H1 (cell line): ENCODE results near the gene PRKN. TPM values are rescaled to one million over a fixed set of nuclear protein-coding genes. Genes with fewer than 3 reads are reported as not detected.

Source experiments
- CTCF ChIA-PET: fragments of 300-600 bp; sonication (Branson Sonifier 250); formaldehyde crosslinking; loops from one replicate; lab custom pipeline; 2021; ENCODE audit not compliant: partially characterized antibody; lab: Charles Lee
- POLR2A ChIA-PET: fragments of 300-600 bp; sonication (Branson Sonifier 250); formaldehyde crosslinking; loops from one replicate; lab custom pipeline; 2021; ENCODE audit warnings: inconsistent platforms; ENCODE audit not compliant: partially characterized antibody; lab: Charles Lee
- DNase-seq, 2 experiments: peaks; one replicate each; pipeline versions ENCODE4 v3.0.0 to v3.0.0-alpha.2; 2010 to 2022; ENCODE audit warnings: low spot score in 2 of 2, low read depth in 1 of 2, mixed read lengths in 1 of 2
- FAIRE-seq: peaks from 2 replicates; lab custom pipeline; 2011; peaks lifted over from hg19 to GRCh38; lab: Jason Lieb, UNC
- H2AFZ ChIP-seq: 2 replicates; pipeline ENCODE4 v1.8.1; 2012; ENCODE audit warnings: low read length, inconsistent platforms
- H2AK5ac ChIP-seq: 2 replicates; pipeline ENCODE4 v1.6.1; 2013; ENCODE audit warnings: low read depth, low read length
- H2BK120ac ChIP-seq: replicated peaks from 2 replicates; pipeline ENCODE3; 2013; ENCODE audit warnings: low read depth, low read length, inconsistent platforms
- H2BK12ac ChIP-seq: 2 replicates; pipeline ENCODE4 v1.6.1; 2013; ENCODE audit warnings: low read depth, low read length
- H2BK15ac ChIP-seq: 2 replicates; pipeline ENCODE4 v1.6.1; 2013; ENCODE audit warnings: low read length
- H2BK20ac ChIP-seq: 2 replicates; pipeline ENCODE4 v1.6.1; 2013; ENCODE audit warnings: low read length
- H2BK5ac ChIP-seq: 2 replicates; pipeline ENCODE4 v1.6.1; 2013; ENCODE audit warnings: low read depth, low read length
- H3K14ac ChIP-seq: 2 replicates; pipeline ENCODE4 v1.6.1; 2013; ENCODE audit warnings: inconsistent platforms; ENCODE audit not compliant: insufficient read length
- H3K18ac ChIP-seq: 2 replicates; pipeline ENCODE4 v1.6.1; 2013; ENCODE audit warnings: low read length; ENCODE audit errors: extremely low read depth
- H3K23ac ChIP-seq: 2 replicates; pipeline ENCODE4 v1.6.1; 2013; ENCODE audit warnings: inconsistent platforms; ENCODE audit not compliant: insufficient read length
- H3K23me2 ChIP-seq: 2 replicates; pipeline ENCODE4 v1.6.1; 2013; ENCODE audit warnings: low read depth, low read length
- H3K27ac ChIP-seq: 2 replicates; pipeline ENCODE4 v1.6.1; 2011; ENCODE audit warnings: low read depth, low read length, inconsistent platforms
- H3K27me3 ChIP-seq, 4 experiments: replicated peaks in 1 of 4; 1 replicate in 1 of 4; 2 replicates in 3 of 4; pipeline versions ENCODE4 v1.6.1 to v1.8.1; 2011 to 2013; ENCODE audit warnings: low read length in 3 of 4, mild to moderate bottlenecking in 3 of 4, inconsistent platforms in 2 of 4, mixed read lengths in 2 of 4, moderate library complexity in 1 of 4; ENCODE audit not compliant: control insufficient read depth in 3 of 4, insufficient read depth in 3 of 4; ENCODE audit errors: extremely low read depth in 1 of 4
- H3K36me3 ChIP-seq, 4 experiments: 2 replicates each; pipeline versions ENCODE4 v1.6.1 to v1.8.1; 2011 to 2013; ENCODE audit warnings: mild to moderate bottlenecking in 4 of 4, low read length in 3 of 4, moderate library complexity in 2 of 4, control low read depth in 1 of 4, inconsistent platforms in 1 of 4; ENCODE audit not compliant: insufficient read depth in 4 of 4, control insufficient read depth in 2 of 4
- H3K4ac ChIP-seq: replicated peaks from 2 replicates; pipeline ENCODE3; 2013; ENCODE audit warnings: low read length, low read depth, mixed read lengths, inconsistent platforms; ENCODE audit not compliant: insufficient read length
- H3K4me1 ChIP-seq, 4 experiments: replicated peaks in 1 of 4; 1 replicate in 1 of 4; 2 replicates in 3 of 4; pipeline versions ENCODE4 v1.6.1 to v1.8.1; 2011 to 2013; ENCODE audit warnings: low read length in 3 of 4, inconsistent platforms in 2 of 4, mixed read lengths in 1 of 4; ENCODE audit not compliant: insufficient read depth in 4 of 4, control insufficient read depth in 3 of 4
- H3K4me2 ChIP-seq, 2 experiments: 2 replicates each; pipeline versions ENCODE4 v1.6.1 to v1.8.1; 2011 to 2013; ENCODE audit warnings: low read depth in 2 of 2, low read length in 2 of 2, control low read depth in 1 of 2, inconsistent platforms in 1 of 2, mild to moderate bottlenecking in 1 of 2; ENCODE audit not compliant: insufficient read depth in 1 of 2
- H3K4me3 ChIP-seq, 4 experiments: fragments of 200-600, 300-600 bp in 1 of 4; sonication (generic), shearing (Covaris generic), sonication (Bioruptor Twin) in 1 of 4; 2 replicates each; pipeline versions ENCODE4 v1.5.1 to v1.8.1; 2011 to 2016; ENCODE audit warnings: low read length in 4 of 4, low read depth in 3 of 4, control low read depth in 2 of 4, inconsistent platforms in 2 of 4, mild to moderate bottlenecking in 2 of 4, mixed read lengths in 1 of 4, moderate library complexity in 1 of 4; ENCODE audit not compliant: insufficient read depth in 2 of 4; ENCODE audit errors: extremely low read depth in 1 of 4
- H3K56ac ChIP-seq: replicated peaks from 2 replicates; pipeline ENCODE3; 2013; ENCODE audit warnings: low read depth, mild to moderate bottlenecking, mixed read lengths, low read length, inconsistent platforms; ENCODE audit not compliant: insufficient read length
- H3K79me1 ChIP-seq: 2 replicates; pipeline ENCODE4 v1.6.1; 2013; ENCODE audit warnings: low read depth, low read length, control low read depth
- H3K79me2 ChIP-seq, 2 experiments: 2 replicates each; pipeline versions ENCODE4 v1.6.1 to v1.8.1; 2012 to 2013; ENCODE audit warnings: low read length in 2 of 2, mild to moderate bottlenecking in 2 of 2, inconsistent platforms in 1 of 2; ENCODE audit not compliant: insufficient read depth in 2 of 2, control insufficient read depth in 1 of 2
- H3K9ac ChIP-seq, 4 experiments: replicated peaks in 1 of 4; 1 replicate in 1 of 4; 2 replicates in 3 of 4; pipeline versions ENCODE4 v1.6.1 to v1.8.1; 2011 to 2013; ENCODE audit warnings: low read depth in 3 of 4, low read length in 3 of 4, control low read depth in 2 of 4, mild to moderate bottlenecking in 2 of 4, moderate library complexity in 2 of 4, inconsistent platforms in 1 of 4; ENCODE audit errors: extremely low read depth in 1 of 4
- H3K9me3 ChIP-seq, 2 experiments: 2 replicates each; pipeline versions ENCODE4 v1.6.1 to v1.8.1; 2012 to 2013; ENCODE audit warnings: mild to moderate bottlenecking in 2 of 2, moderate library complexity in 2 of 2, control low read depth in 1 of 2, inconsistent platforms in 1 of 2, low read depth in 1 of 2, low read length in 1 of 2, mixed read lengths in 1 of 2; ENCODE audit not compliant: insufficient read depth in 2 of 2
- H4K20me1 ChIP-seq, 2 experiments: replicated peaks in 1 of 2; 2 replicates each; pipeline versions ENCODE3 to v1.8.1; 2011 to 2013; ENCODE audit warnings: inconsistent platforms in 2 of 2, low read length in 2 of 2, mild to moderate bottlenecking in 1 of 2; ENCODE audit not compliant: insufficient read depth in 2 of 2, control insufficient read depth in 1 of 2
- H4K5ac ChIP-seq: 2 replicates; pipeline ENCODE4 v1.6.1; 2013; ENCODE audit warnings: low read length, low read depth, mixed read lengths, inconsistent platforms; ENCODE audit not compliant: insufficient read length
- H4K8ac ChIP-seq: 2 replicates; pipeline ENCODE4 v1.8.0; 2013; ENCODE audit warnings: mild to moderate bottlenecking, moderate library complexity, low read length, inconsistent platforms; ENCODE audit not compliant: insufficient read depth; ENCODE audit errors: extremely low read depth
- H4K91ac ChIP-seq: replicated peaks from 2 replicates; pipeline ENCODE3; 2013; ENCODE audit warnings: low read length, mixed read lengths, inconsistent platforms; ENCODE audit not compliant: insufficient read length
- ATF2 ChIP-seq: IDR thresholded peaks from 2 replicates; pipeline ENCODE4 v1.6.1; 2012; ENCODE audit warnings: low read length, inconsistent platforms
- BCL11A ChIP-seq, 2 experiments: IDR thresholded peaks; one replicate each; pipeline ENCODE4 v1.6.1; 2011; ENCODE audit warnings: low read depth in 2 of 2, low read length in 2 of 2, mild to moderate bottlenecking in 2 of 2
- FOSL1 ChIP-seq: IDR thresholded peaks from 2 replicates; pipeline ENCODE4 v1.6.1; 2011; ENCODE audit warnings: mild to moderate bottlenecking, low read depth, low read length, moderate library complexity; ENCODE audit not compliant: insufficient read depth
- GTF2F1 ChIP-seq: IDR thresholded peaks from 2 replicates; pipeline ENCODE4 v1.6.1; 2012; ENCODE audit warnings: low read depth, low read length, improper control_type of control experiment, borderline replicate concordance
- HDAC6 ChIP-seq: IDR thresholded peaks from one replicate; pipeline ENCODE4 v1.7.1; 2012; ENCODE audit warnings: low read depth, mild to moderate bottlenecking, inconsistent platforms, low read length, moderate library complexity
- KDM5A ChIP-seq: fragments of 200-600 bp; IDR thresholded peaks from 2 replicates; pipeline ENCODE4 v1.7.1; 2012; ENCODE audit warnings: mild to moderate bottlenecking, low read length, inconsistent platforms, mixed read lengths
- POU5F1 ChIP-seq: IDR thresholded peaks from 2 replicates; pipeline ENCODE4 v1.6.1; 2011; ENCODE audit warnings: low read depth, mild to moderate bottlenecking, low read length, moderate library complexity
- RNF2 ChIP-seq: fragments of 200-900, 300-1000 bp; sonication (generic); IDR thresholded peaks from 2 replicates; pipeline ENCODE4 v1.7.1; 2016; ENCODE audit warnings: borderline replicate concordance, low read depth, mild to moderate bottlenecking, antibody characterized with exemption, low read length; ENCODE audit not compliant: poor library complexity, severe bottlenecking; ENCODE audit errors: missing control alignments
- RXRA ChIP-seq: IDR thresholded peaks from 2 replicates; pipeline ENCODE4 v1.6.1; 2011; ENCODE audit warnings: low read depth, mild to moderate bottlenecking, low read length, moderate library complexity; ENCODE audit not compliant: insufficient read depth
- SP2 ChIP-seq: IDR thresholded peaks from 2 replicates; pipeline ENCODE4 v1.6.1; 2012; ENCODE audit warnings: mild to moderate bottlenecking, low read length, inconsistent platforms
- SP4 ChIP-seq: IDR thresholded peaks from 2 replicates; pipeline ENCODE4 v1.6.1; 2012; ENCODE audit warnings: low read length, inconsistent platforms
- TBP ChIP-seq: IDR thresholded peaks from 2 replicates; pipeline ENCODE4 v1.6.1; 2011; ENCODE audit warnings: low read depth, low read length, improper control_type of control experiment
- WGBS, 2 experiments: shearing (Covaris generic) in 1 of 2; methylation state at CpG; one replicate each; pipeline versions ENCODE4 v1.1.6 to v1.1.7; 2013 to 2015; ENCODE audit warnings: low lambda C conversion rate in 2 of 2, mixed read lengths in 2 of 2, inconsistent platforms in 1 of 2, low coverage in 1 of 2, missing lambda C conversion rate in 1 of 2; ENCODE audit not compliant: insufficient replicate concordance in 2 of 2, insufficient coverage in 1 of 2, insufficient read length in 1 of 2; ENCODE audit errors: extremely low coverage in 1 of 2, missing lambda C conversion rate in 1 of 2; 5-methylcytosine and 5-hydroxymethylcytosine counted together
- polyA plus RNA-seq, 7 experiments: library from polyadenylated mRNA; depleted of rRNA in 3 of 7; stranded (reverse) in 5 of 7; unstranded in 2 of 7; fragments of >200 nt in 5 of 7; fragments of 200-250 nt in 2 of 7; gene quantifications; 1 replicate in 5 of 7; 2 replicates in 1 of 7; 4 replicates in 1 of 7; pipeline versions ENCODE4 v1.2.1 to v1.2.3, GENCODE V29; 2011 to 2013; ENCODE audit warnings: missing spikeins in 2 of 7, mixed read lengths in 2 of 7
- total RNA-seq: library from RNA; stranded (reverse); fragmentation: NEBNext Ultra II Directional; extraction: Animal tissue kit (Norgen Biotek cat#: 25700); gene quantifications from 2 replicates; pipeline ENCODE4 v1.2.1, GENCODE V29; 2021
- TF ChIP-seq, protein P1 (sequence below): IDR thresholded peaks from 2 replicates; pipeline ENCODE4 v1.6.1; 2012; ENCODE audit warnings: inconsistent platforms

The PRKN gene
- total and polyA plus RNA-seq, 2 of the 8 experiments (the other 6 are each of a cell fraction or from before 2014, with no cell fraction given), result 0.13 to 0.29 TPM

DNA sequence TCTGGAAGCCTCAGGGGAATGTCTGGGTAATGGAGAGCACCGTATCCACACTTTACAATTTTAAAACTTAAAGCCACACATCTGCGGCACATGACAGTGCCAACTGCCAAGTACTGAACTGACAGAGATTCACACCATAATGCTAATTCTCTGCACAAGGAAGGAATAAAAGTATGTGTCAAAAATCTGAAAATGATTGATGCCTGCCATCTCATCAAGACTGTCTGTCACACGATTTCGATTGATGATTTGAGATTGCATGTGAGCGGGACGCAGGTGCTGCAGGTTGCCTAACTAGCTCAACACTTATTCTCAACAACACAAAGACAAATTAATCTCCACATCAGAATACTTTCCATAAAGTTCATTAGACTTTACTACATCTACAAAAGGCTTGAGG is 391.2 kb downstream of the PRKN start:
- no peak overlapping the region for H2BK12ac ChIP-seq
- WGBS, 2 experiments, result 97% methylated on average over 6 of the region's 6 CpGs; no CpG with 5 or more reads in 1 of the 2 experiments
- no peak overlapping the region for H2AK5ac ChIP-seq
- no peak overlapping the region for H4K5ac ChIP-seq
- no peaks in the 10 kb centered on the region for H3K4me1 ChIP-seq
- H3K4me3 ChIP-seq, result no peak overlapping the region
- no peaks in the 10 kb centered on the region for H3K79me2 ChIP-seq
- no peak overlapping the region for H2BK20ac ChIP-seq
- ChIA-PET POLR2A (no interaction called here), CTCF (no interaction called here)
- no peak overlapping the region for H2BK120ac ChIP-seq
- no peak overlapping the region for H3K9ac ChIP-seq
- no peaks in the 10 kb centered on the region for H3K36me3 ChIP-seq
- H3K18ac ChIP-seq, result no peak overlapping the region
- H3K23ac ChIP-seq, result no peak overlapping the region
- H4K8ac ChIP-seq, result no peak overlapping the region
- H3K9me3 ChIP-seq, result peaks cover 0 to 4% of the 10 kb centered on the region in 2 experiments; a peak in 1 of 4 replicates
- H3K4ac ChIP-seq, result no peak overlapping the region
- H2BK15ac ChIP-seq, result no peak overlapping the region
- no peak overlapping the region for H3K14ac ChIP-seq
- no peak overlapping the region for H3K27ac ChIP-seq
- no peaks in the 10 kb centered on the region for H3K27me3 ChIP-seq
- no peaks in the 10 kb centered on the region for H3K23me2 ChIP-seq
- H3K56ac ChIP-seq, result no peak overlapping the region
- FAIRE-seq (no peak), DNase-seq (no peak)
- H4K20me1 ChIP-seq, result no peaks in the 10 kb centered on the region
- no peak overlapping the region for H3K4me2 ChIP-seq
- H2BK5ac ChIP-seq, result no peak overlapping the region
- no peaks in the 10 kb centered on the region for H3K79me1 ChIP-seq
- no peak overlapping the region for H2AFZ ChIP-seq
- no peak overlapping the region for H4K91ac ChIP-seq
- no peak for TF ChIP-seq SP4
- TF ChIP-seq, protein P1, sequence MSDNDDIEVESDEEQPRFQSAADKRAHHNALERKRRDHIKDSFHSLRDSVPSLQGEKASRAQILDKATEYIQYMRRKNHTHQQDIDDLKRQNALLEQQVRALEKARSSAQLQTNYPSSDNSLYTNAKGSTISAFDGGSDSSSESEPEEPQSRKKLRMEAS, result no peak
- no peak for TF ChIP-seq FOSL1
- TF ChIP-seq TBP, result no peak
- no peak for TF ChIP-seq HDAC6
- TF ChIP-seq RXRA, result no peak
- no peak for TF ChIP-seq BCL11A (IDR thresholded peaks at IDR 0.05; ENCODE audit: low read depth in 2 of 2, low read length in 2 of 2)
- TF ChIP-seq GTF2F1, result no peak
- no peak for TF ChIP-seq POU5F1
- no peak for TF ChIP-seq KDM5A
- TF ChIP-seq RNF2, result no peak
- no peak for TF ChIP-seq SP2
- TF ChIP-seq ATF2, result no peak
